GM18505 (cell line): ENCODE measurements around the gene GFPT1.

Experiments used
- ATAC-seq: cut with Tn5 transposase; IDR thresholded peaks from one replicate; pipeline ENCODE4 v1.9.1; 2021; ENCODE audit not compliant: unreplicated experiment
- POLR2A ChIP-seq: IDR thresholded peaks from 4 replicates; pipeline ENCODE4 v1.6.1; 2011; ENCODE audit warnings: borderline replicate concordance; ENCODE audit not compliant: insufficient read depth, insufficient read length; ENCODE audit errors: extremely low read depth

Gene GFPT1

GRCh38 chr2:69390001-69390400 is 3.0 kb upstream of the GFPT1 start:
- no peak for ATAC-seq
- no peak for TF ChIP-seq POLR2A

GRCh38 chr2:69389271-69389670 is 2.2 kb upstream of the GFPT1 start:
- TF ChIP-seq POLR2A = no peak
- no peak for ATAC-seq

GRCh38 chr2:69387770-69388481 is 899 bp upstream of the GFPT1 start:
- TF ChIP-seq POLR2A = no peak
- no peak for ATAC-seq

- no peak for TF ChIP-seq POLR2A
- ATAC-seq = no peak
Observed at GRCh38 chr2:69386360-69386759, 667 bp downstream of the GFPT1 start.

GRCh38 chr2:69385443-69386151 is 1.4 kb downstream of the GFPT1 start:
- TF ChIP-seq POLR2A = no peak
- ATAC-seq = no peak

- no peak for TF ChIP-seq POLR2A
- ATAC-seq = no peak
Observed at GRCh38 chr2:69384618-69385081, 2.4 kb downstream of the GFPT1 start.

- no peak for ATAC-seq
- no peak for TF ChIP-seq POLR2A
Observed at GRCh38 chr2:69383176-69383812, 3.7 kb downstream of the GFPT1 start.

GRCh38 chr2:69382547-69382946 is 4.5 kb downstream of the GFPT1 start:
- no peak for ATAC-seq
- TF ChIP-seq POLR2A = no peak

GRCh38 chr2:69381337-69381737 is 5.7 kb downstream of the GFPT1 start:
- ATAC-seq = no peak
- no peak for TF ChIP-seq POLR2A

- ATAC-seq = no peak
- no peak for TF ChIP-seq POLR2A
Observed at GRCh38 chr2:69380072-69380917, 6.7 kb downstream of the GFPT1 start.

GRCh38 chr2:69376403-69376802 is 10.6 kb downstream of the GFPT1 start:
- TF ChIP-seq POLR2A = no peak
- no peak for ATAC-seq

- no peak for TF ChIP-seq POLR2A
- no peak for ATAC-seq
Observed at GRCh38 chr2:69375494-69376353, 11.3 kb downstream of the GFPT1 start.

- ATAC-seq = no peak
- TF ChIP-seq POLR2A = no peak
Observed at GRCh38 chr2:69372767-69373166, 14.3 kb downstream of the GFPT1 start.

GRCh38 chr2:69369802-69370201 is 17.2 kb downstream of the GFPT1 start:
- TF ChIP-seq POLR2A = no peak
- no peak for ATAC-seq
